Measurements from ENCODE around the gene ADD1.

The ADD1 gene

GRCh38 chr4:2923668-2924173, 80.1 kb downstream of the ADD1 start:
- TF ChIP-seq, protein P1, sequence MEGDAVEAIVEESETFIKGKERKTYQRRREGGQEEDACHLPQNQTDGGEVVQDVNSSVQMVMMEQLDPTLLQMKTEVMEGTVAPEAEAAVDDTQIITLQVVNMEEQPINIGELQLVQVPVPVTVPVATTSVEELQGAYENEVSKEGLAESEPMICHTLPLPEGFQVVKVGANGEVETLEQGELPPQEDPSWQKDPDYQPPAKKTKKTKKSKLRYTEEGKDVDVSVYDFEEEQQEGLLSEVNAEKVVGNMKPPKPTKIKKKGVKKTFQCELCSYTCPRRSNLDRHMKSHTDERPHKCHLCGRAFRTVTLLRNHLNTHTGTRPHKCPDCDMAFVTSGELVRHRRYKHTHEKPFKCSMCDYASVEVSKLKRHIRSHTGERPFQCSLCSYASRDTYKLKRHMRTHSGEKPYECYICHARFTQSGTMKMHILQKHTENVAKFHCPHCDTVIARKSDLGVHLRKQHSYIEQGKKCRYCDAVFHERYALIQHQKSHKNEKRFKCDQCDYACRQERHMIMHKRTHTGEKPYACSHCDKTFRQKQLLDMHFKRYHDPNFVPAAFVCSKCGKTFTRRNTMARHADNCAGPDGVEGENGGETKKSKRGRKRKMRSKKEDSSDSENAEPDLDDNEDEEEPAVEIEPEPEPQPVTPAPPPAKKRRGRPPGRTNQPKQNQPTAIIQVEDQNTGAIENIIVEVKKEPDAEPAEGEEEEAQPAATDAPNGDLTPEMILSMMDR (IDR thresholded peaks at IDR 0.05; ENCODE audit: low read length, missing control alignments): no peak
- DNase-seq (ENCODE audit: low read depth): no peak
- no peak overlapping the region for H3K4me3 ChIP-seq (replicated peaks; ENCODE audit: low read depth, low read length)

- no peak overlapping the region for H3K4me3 ChIP-seq (replicated peaks; ENCODE audit: low read depth, low read length)
- TF ChIP-seq, protein P1 (IDR thresholded peaks at IDR 0.05; ENCODE audit: low read length, missing control alignments): no peak
- DNase-seq (ENCODE audit: low read depth): no peak
Observed at GRCh38 chr4:2924286-2924685, 80.6 kb downstream of the ADD1 start.

DNA sequence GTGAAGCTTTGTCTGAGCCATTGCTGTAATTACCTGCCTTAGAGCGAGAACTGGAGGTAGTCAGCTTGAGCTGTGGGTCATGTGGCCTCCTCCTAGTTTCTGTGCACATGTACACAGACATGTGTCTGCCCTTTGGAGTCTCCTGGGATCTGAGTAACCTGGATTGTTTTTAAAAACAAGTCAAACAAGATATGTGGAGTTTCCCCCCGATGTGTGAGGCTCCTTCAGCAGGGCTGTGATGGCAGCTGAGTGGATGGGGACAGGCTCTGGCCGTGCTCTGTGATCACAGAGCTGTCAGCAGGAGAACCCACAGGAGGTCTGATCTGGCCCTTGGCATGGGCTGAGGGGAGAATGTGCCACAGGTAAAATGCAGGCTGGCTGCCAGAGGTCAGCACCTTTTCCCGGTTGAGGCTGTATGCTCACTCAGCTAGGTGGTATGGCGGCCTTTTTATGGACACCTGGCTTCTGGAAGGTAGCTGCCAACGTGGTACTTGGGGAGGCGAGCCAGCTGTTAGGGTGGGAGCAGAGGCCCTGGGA, 81.2 kb downstream of the ADD1 start:
- H3K4me3 ChIP-seq (replicated peaks; ENCODE audit: low read depth, low read length): no peak overlapping the region
- DNase-seq (ENCODE audit: low read depth): no peak
- TF ChIP-seq, protein P1 (IDR thresholded peaks at IDR 0.05; ENCODE audit: low read length, missing control alignments): no peak

DNA sequence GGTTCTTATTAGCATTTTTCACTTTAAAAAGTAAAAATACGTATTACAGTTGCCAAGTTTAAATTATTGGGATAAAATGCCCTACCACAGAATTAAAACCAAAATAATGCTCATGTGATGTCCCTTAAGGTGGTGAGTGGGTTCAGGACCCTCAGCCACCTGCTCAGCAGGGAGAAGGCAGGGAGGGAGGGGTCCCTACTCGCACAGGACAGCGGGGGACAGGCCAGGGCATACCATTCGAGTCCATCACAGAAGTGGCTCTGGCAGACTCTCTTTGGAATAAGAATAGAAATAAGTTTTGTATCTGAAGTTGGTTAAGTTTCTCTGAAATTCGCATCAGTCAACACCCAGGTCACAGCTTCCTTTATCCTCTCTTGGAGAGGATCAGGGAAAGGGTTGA, 81.9 kb downstream of the ADD1 start:
- DNase-seq (ENCODE audit: low read depth): no peak
- H3K4me3 ChIP-seq (replicated peaks; ENCODE audit: low read depth, low read length): no peak overlapping the region
- TF ChIP-seq, protein P1 (IDR thresholded peaks at IDR 0.05; ENCODE audit: low read length, missing control alignments): no peak

DNA sequence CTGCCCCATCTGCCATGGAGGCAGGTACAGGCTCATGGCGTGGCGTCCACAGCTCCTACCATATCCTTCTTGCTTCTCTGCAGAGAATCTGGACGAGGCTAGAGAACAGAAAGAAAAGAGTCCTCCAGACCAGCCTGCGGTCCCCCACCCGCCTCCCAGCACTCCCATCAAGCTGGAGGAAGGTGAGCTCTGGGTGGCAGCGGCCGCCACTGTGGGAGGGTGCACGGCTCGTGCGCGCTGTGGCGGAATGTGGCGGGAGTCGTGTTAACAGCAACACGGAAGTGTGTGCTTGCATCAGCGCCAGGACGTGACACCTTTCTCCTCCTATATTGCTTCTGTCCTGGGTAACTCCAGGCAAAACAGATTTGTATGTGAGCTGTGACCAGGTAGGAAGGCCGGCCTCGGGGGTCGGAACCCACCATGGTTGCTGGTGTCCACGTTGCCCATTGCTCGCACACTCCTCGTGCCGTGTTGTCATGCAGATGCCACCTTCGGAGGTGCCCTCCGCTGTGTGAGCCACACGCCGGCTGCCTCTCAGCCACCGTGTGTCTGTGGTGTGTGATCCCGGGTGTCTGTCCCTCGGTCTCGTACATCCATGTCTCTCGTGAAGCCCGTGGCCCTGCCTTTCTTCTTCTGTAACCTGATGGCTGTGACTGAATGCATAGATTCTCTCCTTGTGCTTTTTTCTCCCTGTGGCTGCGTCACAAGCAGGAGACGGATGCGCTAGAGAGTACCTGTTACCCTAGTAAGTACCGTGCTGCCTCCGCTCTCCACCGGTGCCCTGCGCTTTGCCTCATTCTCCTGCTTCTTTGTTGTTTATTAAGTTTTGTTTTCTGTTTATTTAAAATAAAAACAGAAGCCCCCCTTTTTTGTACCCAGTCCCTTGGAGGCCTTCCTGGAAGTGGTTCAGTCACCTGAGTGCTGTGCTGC, 82.6 kb downstream of the ADD1 start:
- no peak overlapping the region for H3K4me3 ChIP-seq (replicated peaks; ENCODE audit: low read depth, low read length)
- no peak for DNase-seq (ENCODE audit: low read depth)
- TF ChIP-seq, protein P1 (IDR thresholded peaks at IDR 0.05; ENCODE audit: low read length, missing control alignments): no peak

DNA sequence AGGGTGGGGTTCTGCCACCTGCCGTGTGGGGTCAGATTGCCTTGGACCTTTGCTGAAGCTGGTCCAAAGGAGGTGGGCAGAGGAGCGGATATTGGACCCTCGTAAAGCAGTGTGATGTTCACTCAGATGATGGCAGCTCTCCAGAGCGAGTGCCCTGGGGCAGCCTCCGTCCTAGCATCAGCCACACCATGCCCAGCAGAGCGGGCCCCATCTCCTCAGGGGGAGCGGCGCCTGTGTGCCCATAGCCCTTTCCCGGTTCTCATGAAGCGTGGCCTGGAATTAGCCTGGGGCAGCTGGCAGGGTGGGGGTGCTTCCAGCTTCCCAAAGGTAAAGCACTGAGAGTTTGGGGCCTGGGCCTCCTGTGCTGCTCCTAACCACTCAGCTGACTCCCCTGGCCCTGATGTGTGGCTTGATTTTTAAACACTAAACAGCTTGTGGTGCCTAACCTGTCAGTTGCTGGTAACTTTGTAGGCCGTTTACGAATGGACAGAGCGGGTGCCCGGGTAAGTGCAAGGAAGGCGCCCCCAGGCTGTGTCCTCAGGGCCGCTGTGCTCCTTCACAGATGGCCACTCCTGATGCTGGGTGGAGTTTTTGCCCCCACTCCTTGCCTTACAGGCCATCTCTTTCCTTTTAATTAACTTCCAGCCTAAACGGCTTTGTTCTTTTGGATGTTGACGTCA, 83.5 kb downstream of the ADD1 start:
- no peak for DNase-seq (ENCODE audit: low read depth)
- H3K4me3 ChIP-seq (replicated peaks; ENCODE audit: low read depth, low read length): no peak overlapping the region
- TF ChIP-seq, protein P1 (IDR thresholded peaks at IDR 0.05; ENCODE audit: low read length, missing control alignments): no peak

Measured in fibroblast of pulmonary artery (primary cell).